Vagina (tissue), 2 donors: ENCODE measurements around the gene HIVEP2.

Experiments
- CTCF ChIP-seq, 3 experiments: fragments of 450-650 bp in 2 of 3; fragments of 200-600 bp in 1 of 3; sonication (generic) in 1 of 3; IDR thresholded peaks; one replicate each; pipeline ENCODE4 v1.5.1; 2017 to 2019; ENCODE audit warnings: antibody characterized with exemption in 3 of 3, mild to moderate bottlenecking in 2 of 3, moderate library complexity in 2 of 3
- POLR2A ChIP-seq, 2 donors: fragments of 450-650 bp; IDR thresholded peaks; one replicate each; pipeline ENCODE4 v1.6.1; 2017; ENCODE audit warnings: antibody characterized with exemption in 2 of 2, mild to moderate bottlenecking in 2 of 2, moderate library complexity in 2 of 2
- POLR2AphosphoS5 ChIP-seq, 2 donors: sonication (generic); formaldehyde crosslinking; IDR thresholded peaks; one replicate each; pipeline ENCODE4 v1.9.0; 2017; ENCODE audit warnings: antibody characterized with exemption in 2 of 2, mild to moderate bottlenecking in 2 of 2, low read depth in 1 of 2; ENCODE audit not compliant: insufficient read depth in 1 of 2

GRCh38 chr6:142909686-142910085 is 35.3 kb downstream of the HIVEP2 start:
- TF ChIP-seq CTCF (IDR thresholded peaks at IDR 0.05) (no peak), POLR2AphosphoS5 (IDR thresholded peaks at IDR 0.05; ENCODE audit: insufficient read depth in 1 of 2, low read depth in 1 of 2) (no peak), POLR2A (IDR thresholded peaks at IDR 0.05) (no peak)
